H1 (cell line): ENCODE results near the gene AMELY. TPM values are rescaled to one million over a fixed set of nuclear protein-coding genes. Genes with fewer than 3 reads are reported as not detected.

Experiments
- ASH2L ChIP-seq: fragments of 200-600, 300-600 bp; sonication (generic); IDR thresholded peaks from one replicate; pipeline ENCODE4 v1.7.1; 2017; ENCODE audit warnings: low read length
- CREB1 ChIP-seq: IDR thresholded peaks from 2 replicates; pipeline ENCODE4 v1.6.1; 2012; ENCODE audit warnings: inconsistent platforms
- CTBP2 ChIP-seq: IDR thresholded peaks from 2 replicates; pipeline ENCODE4 v1.7.0; 2011; ENCODE audit warnings: borderline replicate concordance, mild to moderate bottlenecking, moderate library complexity, mixed read lengths, low read length; ENCODE audit not compliant: insufficient read depth, insufficient read length
- NRF1 ChIP-seq: IDR thresholded peaks from 2 replicates; pipeline ENCODE4 v1.6.1; 2011; ENCODE audit warnings: mild to moderate bottlenecking, low read depth, low read length, improper control_type of control experiment
- POLR2AphosphoS5 ChIP-seq: IDR thresholded peaks from 2 replicates; pipeline ENCODE4 v1.6.1; 2011; ENCODE audit warnings: low read depth, low read length
- SP1 ChIP-seq: IDR thresholded peaks from 2 replicates; pipeline ENCODE4 v1.6.1; 2011; ENCODE audit warnings: low read depth, low read length
- polyA plus RNA-seq, 7 experiments: library from polyadenylated mRNA; depleted of rRNA in 3 of 7; stranded (reverse) in 5 of 7; unstranded in 2 of 7; fragments of >200 nt in 5 of 7; fragments of 200-250 nt in 2 of 7; gene quantifications; 1 replicate in 5 of 7; 2 replicates in 1 of 7; 4 replicates in 1 of 7; pipeline versions ENCODE4 v1.2.1 to v1.2.3, GENCODE V29; 2011 to 2013; ENCODE audit warnings: missing spikeins in 2 of 7, mixed read lengths in 2 of 7
- total RNA-seq: library from RNA; stranded (reverse); fragmentation: NEBNext Ultra II Directional; extraction: Animal tissue kit (Norgen Biotek cat#: 25700); gene quantifications from 2 replicates; pipeline ENCODE4 v1.2.1, GENCODE V29; 2021
- TF ChIP-seq, protein P1 (sequence below): fragments of 300-600 bp; sonication (generic); IDR thresholded peaks from 2 replicates; pipeline ENCODE4 v1.7.1; 2012; ENCODE audit warnings: low read length, moderate library complexity, mild to moderate bottlenecking, inconsistent platforms; ENCODE audit not compliant: insufficient replicate concordance
- TF ChIP-seq, protein P2 (sequence below), 3 experiments: IDR thresholded peaks; 1 replicate in 2 of 3; 2 replicates in 1 of 3; pipeline versions ENCODE4 v1.5.1 to v1.6.1; 2011; ENCODE audit warnings: low read length in 3 of 3, mild to moderate bottlenecking in 3 of 3, inconsistent platforms in 2 of 3, low read depth in 1 of 3, moderate library complexity in 1 of 3; ENCODE audit not compliant: insufficient read depth in 1 of 3; ENCODE audit errors: control extremely low read depth in 1 of 3
- TF ChIP-seq, protein P3 (sequence below): IDR thresholded peaks from 2 replicates; pipeline ENCODE4 v1.6.1; 2011; ENCODE audit warnings: low read depth, mild to moderate bottlenecking, low read length; ENCODE audit not compliant: insufficient read depth

The AMELY gene
- total and polyA plus RNA-seq, 2 of the 8 experiments (the other 6 are each of a cell fraction or from before 2014, with no cell fraction given), result 0.09 TPM; not detected in 1

DNA sequence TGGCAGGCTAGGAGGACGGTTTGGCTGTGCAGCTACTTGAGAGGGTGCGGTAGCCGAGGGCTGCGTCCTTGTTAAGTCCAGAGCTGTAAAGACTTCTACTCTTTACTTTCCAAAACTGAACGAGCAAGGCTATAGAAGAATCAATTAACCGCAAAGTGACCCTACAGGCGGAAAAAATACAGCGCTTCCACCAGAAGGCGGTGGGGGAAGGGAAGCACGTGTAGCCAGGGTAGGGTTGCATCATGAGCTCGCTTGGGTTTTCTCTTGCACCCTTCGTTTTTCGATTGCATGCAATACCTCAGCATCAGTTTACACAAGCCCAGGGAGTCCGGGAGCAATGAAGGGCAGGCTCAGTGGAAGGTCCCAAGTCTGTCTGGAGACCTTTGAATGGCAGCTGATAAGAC lies 2.4 kb downstream of the AMELY start (continued):
- TF ChIP-seq, protein P1, sequence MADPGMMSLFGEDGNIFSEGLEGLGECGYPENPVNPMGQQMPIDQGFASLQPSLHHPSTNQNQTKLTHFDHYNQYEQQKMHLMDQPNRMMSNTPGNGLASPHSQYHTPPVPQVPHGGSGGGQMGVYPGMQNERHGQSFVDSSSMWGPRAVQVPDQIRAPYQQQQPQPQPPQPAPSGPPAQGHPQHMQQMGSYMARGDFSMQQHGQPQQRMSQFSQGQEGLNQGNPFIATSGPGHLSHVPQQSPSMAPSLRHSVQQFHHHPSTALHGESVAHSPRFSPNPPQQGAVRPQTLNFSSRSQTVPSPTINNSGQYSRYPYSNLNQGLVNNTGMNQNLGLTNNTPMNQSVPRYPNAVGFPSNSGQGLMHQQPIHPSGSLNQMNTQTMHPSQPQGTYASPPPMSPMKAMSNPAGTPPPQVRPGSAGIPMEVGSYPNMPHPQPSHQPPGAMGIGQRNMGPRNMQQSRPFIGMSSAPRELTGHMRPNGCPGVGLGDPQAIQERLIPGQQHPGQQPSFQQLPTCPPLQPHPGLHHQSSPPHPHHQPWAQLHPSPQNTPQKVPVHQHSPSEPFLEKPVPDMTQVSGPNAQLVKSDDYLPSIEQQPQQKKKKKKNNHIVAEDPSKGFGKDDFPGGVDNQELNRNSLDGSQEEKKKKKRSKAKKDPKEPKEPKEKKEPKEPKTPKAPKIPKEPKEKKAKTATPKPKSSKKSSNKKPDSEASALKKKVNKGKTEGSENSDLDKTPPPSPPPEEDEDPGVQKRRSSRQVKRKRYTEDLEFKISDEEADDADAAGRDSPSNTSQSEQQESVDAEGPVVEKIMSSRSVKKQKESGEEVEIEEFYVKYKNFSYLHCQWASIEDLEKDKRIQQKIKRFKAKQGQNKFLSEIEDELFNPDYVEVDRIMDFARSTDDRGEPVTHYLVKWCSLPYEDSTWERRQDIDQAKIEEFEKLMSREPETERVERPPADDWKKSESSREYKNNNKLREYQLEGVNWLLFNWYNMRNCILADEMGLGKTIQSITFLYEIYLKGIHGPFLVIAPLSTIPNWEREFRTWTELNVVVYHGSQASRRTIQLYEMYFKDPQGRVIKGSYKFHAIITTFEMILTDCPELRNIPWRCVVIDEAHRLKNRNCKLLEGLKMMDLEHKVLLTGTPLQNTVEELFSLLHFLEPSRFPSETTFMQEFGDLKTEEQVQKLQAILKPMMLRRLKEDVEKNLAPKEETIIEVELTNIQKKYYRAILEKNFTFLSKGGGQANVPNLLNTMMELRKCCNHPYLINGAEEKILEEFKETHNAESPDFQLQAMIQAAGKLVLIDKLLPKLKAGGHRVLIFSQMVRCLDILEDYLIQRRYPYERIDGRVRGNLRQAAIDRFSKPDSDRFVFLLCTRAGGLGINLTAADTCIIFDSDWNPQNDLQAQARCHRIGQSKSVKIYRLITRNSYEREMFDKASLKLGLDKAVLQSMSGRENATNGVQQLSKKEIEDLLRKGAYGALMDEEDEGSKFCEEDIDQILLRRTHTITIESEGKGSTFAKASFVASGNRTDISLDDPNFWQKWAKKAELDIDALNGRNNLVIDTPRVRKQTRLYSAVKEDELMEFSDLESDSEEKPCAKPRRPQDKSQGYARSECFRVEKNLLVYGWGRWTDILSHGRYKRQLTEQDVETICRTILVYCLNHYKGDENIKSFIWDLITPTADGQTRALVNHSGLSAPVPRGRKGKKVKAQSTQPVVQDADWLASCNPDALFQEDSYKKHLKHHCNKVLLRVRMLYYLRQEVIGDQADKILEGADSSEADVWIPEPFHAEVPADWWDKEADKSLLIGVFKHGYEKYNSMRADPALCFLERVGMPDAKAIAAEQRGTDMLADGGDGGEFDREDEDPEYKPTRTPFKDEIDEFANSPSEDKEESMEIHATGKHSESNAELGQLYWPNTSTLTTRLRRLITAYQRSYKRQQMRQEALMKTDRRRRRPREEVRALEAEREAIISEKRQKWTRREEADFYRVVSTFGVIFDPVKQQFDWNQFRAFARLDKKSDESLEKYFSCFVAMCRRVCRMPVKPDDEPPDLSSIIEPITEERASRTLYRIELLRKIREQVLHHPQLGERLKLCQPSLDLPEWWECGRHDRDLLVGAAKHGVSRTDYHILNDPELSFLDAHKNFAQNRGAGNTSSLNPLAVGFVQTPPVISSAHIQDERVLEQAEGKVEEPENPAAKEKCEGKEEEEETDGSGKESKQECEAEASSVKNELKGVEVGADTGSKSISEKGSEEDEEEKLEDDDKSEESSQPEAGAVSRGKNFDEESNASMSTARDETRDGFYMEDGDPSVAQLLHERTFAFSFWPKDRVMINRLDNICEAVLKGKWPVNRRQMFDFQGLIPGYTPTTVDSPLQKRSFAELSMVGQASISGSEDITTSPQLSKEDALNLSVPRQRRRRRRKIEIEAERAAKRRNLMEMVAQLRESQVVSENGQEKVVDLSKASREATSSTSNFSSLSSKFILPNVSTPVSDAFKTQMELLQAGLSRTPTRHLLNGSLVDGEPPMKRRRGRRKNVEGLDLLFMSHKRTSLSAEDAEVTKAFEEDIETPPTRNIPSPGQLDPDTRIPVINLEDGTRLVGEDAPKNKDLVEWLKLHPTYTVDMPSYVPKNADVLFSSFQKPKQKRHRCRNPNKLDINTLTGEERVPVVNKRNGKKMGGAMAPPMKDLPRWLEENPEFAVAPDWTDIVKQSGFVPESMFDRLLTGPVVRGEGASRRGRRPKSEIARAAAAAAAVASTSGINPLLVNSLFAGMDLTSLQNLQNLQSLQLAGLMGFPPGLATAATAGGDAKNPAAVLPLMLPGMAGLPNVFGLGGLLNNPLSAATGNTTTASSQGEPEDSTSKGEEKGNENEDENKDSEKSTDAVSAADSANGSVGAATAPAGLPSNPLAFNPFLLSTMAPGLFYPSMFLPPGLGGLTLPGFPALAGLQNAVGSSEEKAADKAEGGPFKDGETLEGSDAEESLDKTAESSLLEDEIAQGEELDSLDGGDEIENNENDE, result peak; percentile 35
- TF ChIP-seq, protein P2, sequence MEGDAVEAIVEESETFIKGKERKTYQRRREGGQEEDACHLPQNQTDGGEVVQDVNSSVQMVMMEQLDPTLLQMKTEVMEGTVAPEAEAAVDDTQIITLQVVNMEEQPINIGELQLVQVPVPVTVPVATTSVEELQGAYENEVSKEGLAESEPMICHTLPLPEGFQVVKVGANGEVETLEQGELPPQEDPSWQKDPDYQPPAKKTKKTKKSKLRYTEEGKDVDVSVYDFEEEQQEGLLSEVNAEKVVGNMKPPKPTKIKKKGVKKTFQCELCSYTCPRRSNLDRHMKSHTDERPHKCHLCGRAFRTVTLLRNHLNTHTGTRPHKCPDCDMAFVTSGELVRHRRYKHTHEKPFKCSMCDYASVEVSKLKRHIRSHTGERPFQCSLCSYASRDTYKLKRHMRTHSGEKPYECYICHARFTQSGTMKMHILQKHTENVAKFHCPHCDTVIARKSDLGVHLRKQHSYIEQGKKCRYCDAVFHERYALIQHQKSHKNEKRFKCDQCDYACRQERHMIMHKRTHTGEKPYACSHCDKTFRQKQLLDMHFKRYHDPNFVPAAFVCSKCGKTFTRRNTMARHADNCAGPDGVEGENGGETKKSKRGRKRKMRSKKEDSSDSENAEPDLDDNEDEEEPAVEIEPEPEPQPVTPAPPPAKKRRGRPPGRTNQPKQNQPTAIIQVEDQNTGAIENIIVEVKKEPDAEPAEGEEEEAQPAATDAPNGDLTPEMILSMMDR (IDR thresholded peaks at IDR 0.05; ENCODE audit: control extremely low read depth in 1 of 3, insufficient read depth in 1 of 3, low read depth in 1 of 3, low read length in 3 of 3), result peak in 1 of 3 experiments; percentile 14; a peak in 1 of 4 replicates
- TF ChIP-seq ASH2L, result no peak
- TF ChIP-seq SP1, result peak; percentile 75
- no peak for TF ChIP-seq NRF1
- TF ChIP-seq, protein P3, sequence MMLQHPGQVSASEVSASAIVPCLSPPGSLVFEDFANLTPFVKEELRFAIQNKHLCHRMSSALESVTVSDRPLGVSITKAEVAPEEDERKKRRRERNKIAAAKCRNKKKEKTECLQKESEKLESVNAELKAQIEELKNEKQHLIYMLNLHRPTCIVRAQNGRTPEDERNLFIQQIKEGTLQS, result 0 out of 2 replicates have a peak, but pooled peaks have one; percentile 28
- TF ChIP-seq CTBP2, result no peak
- peak; percentile 29; the same call in 1 of the 2 replicates for TF ChIP-seq POLR2AphosphoS5
- no peak for TF ChIP-seq CREB1
